GM19099 (cell line): Measurements from ENCODE around the gene MEAK7.

Experiments
- POLR2A ChIP-seq: IDR thresholded peaks from 3 replicates; pipeline ENCODE4 v1.6.1; 2011; ENCODE audit warnings: low read depth; ENCODE audit not compliant: insufficient read length; ENCODE audit errors: extremely low read depth

MEAK7 gene

GRCh38 chr16:84541999-84542817 lies 37.7 kb upstream of the MEAK7 start:
- no peak for TF ChIP-seq POLR2A

- TF ChIP-seq POLR2A, result no peak
These were observed 35.7 kb upstream of the MEAK7 start for GRCh38 chr16:84540194-84540593.

- TF ChIP-seq POLR2A, result no peak
These were observed 33.9 kb upstream of the MEAK7 start for GRCh38 chr16:84538222-84538840.

GRCh38 chr16:84537491-84538151 lies 33.2 kb upstream of the MEAK7 start:
- TF ChIP-seq POLR2A, result no peak

GRCh38 chr16:84535851-84536250 lies 31.4 kb upstream of the MEAK7 start:
- TF ChIP-seq POLR2A, result no peak

- no peak for TF ChIP-seq POLR2A
These were observed 30.9 kb upstream of the MEAK7 start for GRCh38 chr16:84535408-84535807.

- no peak for TF ChIP-seq POLR2A
These were observed 30.4 kb upstream of the MEAK7 start for GRCh38 chr16:84534815-84535214.

GRCh38 chr16:84532855-84533486 lies 28.5 kb upstream of the MEAK7 start:
- TF ChIP-seq POLR2A, result no peak

- no peak for TF ChIP-seq POLR2A
These were observed 27.8 kb upstream of the MEAK7 start for GRCh38 chr16:84532291-84532724.

- TF ChIP-seq POLR2A, result no peak
These were observed 27.2 kb upstream of the MEAK7 start for GRCh38 chr16:84531671-84532111.

GRCh38 chr16:84530590-84530989 lies 26.1 kb upstream of the MEAK7 start:
- no peak for TF ChIP-seq POLR2A

- no peak for TF ChIP-seq POLR2A
These were observed 25.1 kb upstream of the MEAK7 start for GRCh38 chr16:84529607-84530006.

- no peak for TF ChIP-seq POLR2A
These were observed 23.9 kb upstream of the MEAK7 start for GRCh38 chr16:84528322-84528721.

- TF ChIP-seq POLR2A, result no peak
These were observed 23.2 kb upstream of the MEAK7 start for GRCh38 chr16:84527532-84528269.

- TF ChIP-seq POLR2A, result no peak
These were observed 22.5 kb upstream of the MEAK7 start for GRCh38 chr16:84526794-84527531.
